A549 (cell line): ENCODE measurements around the gene MYO1D. TPM values are rescaled to one million over a fixed set of nuclear protein-coding genes. Genes with fewer than 3 reads are reported as not detected.

Experiments used
- ATAC-seq, 2 experiments: fragments of 200-7000 bp in 1 of 2; fragments of >200 bp in 1 of 2; cut with Nextera tagmentation in 1 of 2; cut with Tn5 transposase in 1 of 2; 3 replicates each; pipeline versions ENCODE4 v1.8.0 to v1.9.1; 2018 to 2020; ENCODE audit warnings: mild to moderate bottlenecking in 1 of 2, moderate library complexity in 1 of 2
- CTCF ChIA-PET: fragments of 300-600 bp; sonication (Branson Sonifier 250); formaldehyde crosslinking; extraction: SDS; loops from one replicate; lab custom pipeline; 2021; ENCODE audit warnings: antibody characterized with exemption, inconsistent platforms; lab: Yijun Ruan, JAX
- POLR2A ChIA-PET: fragments of 350-600 bp; formaldehyde crosslinking; extraction: SDS; loops from one replicate; lab custom pipeline; 2021; ENCODE audit warnings: antibody characterized with exemption, inconsistent platforms; lab: Yijun Ruan, JAX
- DNase-seq, 2 experiments: peaks; one replicate each; pipeline versions ENCODE4 v3.0.0 to v3.0.0-alpha.2; 2011 to 2016; ENCODE audit warnings: low read depth in 1 of 2, low spot score in 1 of 2
- FAIRE-seq: peaks from 2 replicates; lab custom pipeline; 2011; peaks lifted over from hg19 to GRCh38; lab: Jason Lieb, UNC
- H3K27ac ChIP-seq, 2 experiments: fragments of >200 bp; sonication (Bioruptor Twin); formaldehyde crosslinking; 3 replicates each; pipeline ENCODE4 v1.5.1; 2016 to 2017
- H3K4me1 ChIP-seq: fragments of >200 bp; sonication (Bioruptor Twin); formaldehyde crosslinking; 3 replicates; pipeline ENCODE4 v1.6.1; 2016
- H3K4me2 ChIP-seq: fragments of >200 bp; sonication (Bioruptor Twin); formaldehyde crosslinking; 3 replicates; pipeline ENCODE4 v1.6.1; 2016
- H3K4me3 ChIP-seq: fragments of >200 bp; sonication (Bioruptor Twin); formaldehyde crosslinking; 3 replicates; pipeline ENCODE4 v1.5.1; 2016
- H3K9me3 ChIP-seq: fragments of >200 bp; sonication (Bioruptor Twin); formaldehyde crosslinking; 3 replicates; pipeline ENCODE4 v1.6.1; 2016
- ATOH8 ChIP-seq: fragments of 250-450 bp; sonication (Bioruptor Pico); IDR thresholded peaks from 2 replicates; pipeline ENCODE4 v1.5.0; 2020; ENCODE audit warnings: low read depth, mild to moderate bottlenecking, moderate library complexity
- BCL3 ChIP-seq: fragments of >200 bp; sonication (Bioruptor Twin); formaldehyde crosslinking; IDR thresholded peaks from 3 replicates; pipeline ENCODE4 v1.6.1; 2016
- EP300 ChIP-seq, 2 experiments: fragments of >200 bp; sonication (Bioruptor Twin); formaldehyde crosslinking; IDR thresholded peaks; 2 replicates in 1 of 2; 3 replicates in 1 of 2; pipeline ENCODE4 v1.6.1; 2016 to 2017
- FOSB ChIP-seq: fragments of 250-450 bp; sonication (Bioruptor Pico); IDR thresholded peaks from 2 replicates; pipeline ENCODE4 v1.5.0; 2020; ENCODE audit warnings: mild to moderate bottlenecking, moderate library complexity
- HDAC2 ChIP-seq: fragments of 200-600 bp; sonication (generic); IDR thresholded peaks from 2 replicates; pipeline ENCODE4 v1.6.1; 2016
- HOXB5 ChIP-seq: fragments of 250-450 bp; sonication (Bioruptor Pico); IDR thresholded peaks from 2 replicates; pipeline ENCODE4 v1.5.0; 2020; ENCODE audit warnings: mild to moderate bottlenecking, moderate library complexity
- KDM1A ChIP-seq: fragments of 200-600 bp; sonication (generic); IDR thresholded peaks from 2 replicates; pipeline ENCODE4 v1.6.1; 2016; ENCODE audit warnings: low read depth, mild to moderate bottlenecking
- NPAS2 ChIP-seq: fragments of 250-450 bp; sonication (Bioruptor Pico); IDR thresholded peaks from 2 replicates; pipeline ENCODE4 v1.8.0; 2022; ENCODE audit warnings: mild to moderate bottlenecking, moderate library complexity, borderline replicate concordance
- NR3C1 ChIP-seq: fragments of >200 bp; sonication (Bioruptor Twin); formaldehyde crosslinking; IDR thresholded peaks from 3 replicates; pipeline ENCODE4 v1.6.1; 2017
- PHF8 ChIP-seq: fragments of 200-600 bp; sonication (generic); IDR thresholded peaks from 2 replicates; pipeline ENCODE4 v1.6.1; 2016; ENCODE audit warnings: low read depth, mild to moderate bottlenecking, antibody characterized with exemption, moderate library complexity, borderline replicate concordance
- RFX5 ChIP-seq: fragments of 450-650 bp; IDR thresholded peaks from 2 replicates; pipeline ENCODE4 v1.7.1; 2014; ENCODE audit warnings: antibody characterized with exemption, mild to moderate bottlenecking, moderate library complexity
- SMC3 ChIP-seq: fragments of >200 bp; sonication (Bioruptor Twin); formaldehyde crosslinking; IDR thresholded peaks from 3 replicates; pipeline ENCODE4 v1.6.1; 2018; ENCODE audit warnings: inconsistent platforms
- SREBF2 ChIP-seq: fragments of 450-650 bp; IDR thresholded peaks from 2 replicates; pipeline ENCODE4 v1.6.1; 2014; ENCODE audit warnings: mild to moderate bottlenecking, moderate library complexity
- TFCP2L1 ChIP-seq: fragments of 250-450 bp; sonication (Bioruptor Pico); IDR thresholded peaks from 2 replicates; pipeline ENCODE4 v1.5.0; 2021; ENCODE audit warnings: mild to moderate bottlenecking
- TP53 ChIP-seq: fragments of 250-450 bp; sonication (Bioruptor Pico); IDR thresholded peaks from 2 replicates; pipeline ENCODE4 v1.5.0; 2021; ENCODE audit warnings: mild to moderate bottlenecking, moderate library complexity
- ZNF302 ChIP-seq: fragments of 250-450 bp; sonication (Bioruptor Pico); IDR thresholded peaks from 2 replicates; pipeline ENCODE4 v1.9.0; 2021; ENCODE audit warnings: inconsistent platforms, mild to moderate bottlenecking, moderate library complexity
- ZSCAN20 ChIP-seq: fragments of 250-450 bp; sonication (Bioruptor Pico); IDR thresholded peaks from 2 replicates; pipeline ENCODE4 v1.8.0; 2022; ENCODE audit warnings: mild to moderate bottlenecking, moderate library complexity
- WGBS: methylation state at CpG from one replicate; pipeline ENCODE4 v1.1.6; 2017; ENCODE audit errors: missing lambda C conversion rate; 5-methylcytosine and 5-hydroxymethylcytosine counted together
- polyA plus RNA-seq, 4 experiments: library from polyadenylated mRNA; depleted of rRNA in 3 of 4; stranded (reverse); fragments of >200 nt; fragmentation: RNase III in 1 of 4; extraction: RNeasy Plus Mini Kit Qiagen cat#74134 plus additional on column Dnase treatment in 1 of 4; gene quantifications; 2 replicates in 3 of 4; 3 replicates in 1 of 4; pipeline ENCODE4 v1.2.3, GENCODE V29; 2011 to 2017
- TF ChIP-seq, protein P1 (sequence below): fragments of >200 bp; sonication (Bioruptor Twin); formaldehyde crosslinking; IDR thresholded peaks from 3 replicates; pipeline ENCODE4 v1.5.1; 2016
- TF ChIP-seq, protein P2 (sequence below): IDR thresholded peaks from 2 replicates; pipeline ENCODE4 v1.6.1; 2012; ENCODE audit warnings: low read depth, borderline replicate concordance
- TF ChIP-seq, protein P3 (sequence below): IDR thresholded peaks from 2 replicates; pipeline ENCODE4 v1.6.1; 2012

Gene MYO1D
- polyA plus RNA-seq, 2 of the 4 experiments (the other 2 are of a cell fraction) = 2.8 to 4.2 TPM

DNA sequence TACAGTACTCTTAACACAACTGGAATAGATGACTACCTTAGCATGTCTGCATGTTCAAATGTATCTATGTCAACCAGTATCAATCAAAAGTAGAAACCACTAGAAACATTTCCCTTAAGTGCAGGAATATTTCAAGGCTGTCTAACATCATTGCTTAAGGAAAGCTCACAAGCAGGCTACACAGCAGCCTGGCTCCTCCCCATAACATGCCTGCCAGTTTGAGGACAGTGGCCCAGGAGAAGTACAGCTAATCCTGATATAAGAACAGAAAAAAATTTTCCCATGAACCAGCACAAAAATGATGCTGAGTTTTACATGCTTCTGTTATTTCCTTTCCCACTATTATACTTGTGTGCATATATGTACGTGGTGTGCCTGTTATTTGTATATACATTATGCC lies 175.1 kb downstream of the MYO1D start:
- 32% methylated on average over 1 of the region's 1 CpG for WGBS
- Histone ChIP-seq H3K27ac (no peak overlapping the region), H3K9me3 (no peaks in the 10 kb centered on the region), H3K4me3 (no peak overlapping the region), H3K4me1 (no peaks in the 10 kb centered on the region), H3K4me2 (no peak overlapping the region)
- ChIA-PET POLR2A (interaction anchor here (0.6 kb wide), 1 partner anchor 55 kb away, joined by 4 read pairs; no protein-coding TSS in a partner anchor), CTCF (interaction anchor here (0.8 to 1.6 kb wide), 5 partner anchors 11 to 240 kb away, joined by 3 read pairs; no protein-coding TSS in a partner anchor)
- ATAC-seq = no peak
- FAIRE-seq = no peak
- TF ChIP-seq, protein P1, sequence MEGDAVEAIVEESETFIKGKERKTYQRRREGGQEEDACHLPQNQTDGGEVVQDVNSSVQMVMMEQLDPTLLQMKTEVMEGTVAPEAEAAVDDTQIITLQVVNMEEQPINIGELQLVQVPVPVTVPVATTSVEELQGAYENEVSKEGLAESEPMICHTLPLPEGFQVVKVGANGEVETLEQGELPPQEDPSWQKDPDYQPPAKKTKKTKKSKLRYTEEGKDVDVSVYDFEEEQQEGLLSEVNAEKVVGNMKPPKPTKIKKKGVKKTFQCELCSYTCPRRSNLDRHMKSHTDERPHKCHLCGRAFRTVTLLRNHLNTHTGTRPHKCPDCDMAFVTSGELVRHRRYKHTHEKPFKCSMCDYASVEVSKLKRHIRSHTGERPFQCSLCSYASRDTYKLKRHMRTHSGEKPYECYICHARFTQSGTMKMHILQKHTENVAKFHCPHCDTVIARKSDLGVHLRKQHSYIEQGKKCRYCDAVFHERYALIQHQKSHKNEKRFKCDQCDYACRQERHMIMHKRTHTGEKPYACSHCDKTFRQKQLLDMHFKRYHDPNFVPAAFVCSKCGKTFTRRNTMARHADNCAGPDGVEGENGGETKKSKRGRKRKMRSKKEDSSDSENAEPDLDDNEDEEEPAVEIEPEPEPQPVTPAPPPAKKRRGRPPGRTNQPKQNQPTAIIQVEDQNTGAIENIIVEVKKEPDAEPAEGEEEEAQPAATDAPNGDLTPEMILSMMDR = no peak
- TF ChIP-seq BCL3 (no peak), NPAS2 (CRISPR knock-in tag) (no peak), TP53 (no peak), FOSB (CRISPR knock-in tag) (no peak), ZSCAN20 (CRISPR knock-in tag) (no peak), SMC3 (no peak), HOXB5 (CRISPR knock-in tag) (no peak), KDM1A (no peak), ATOH8 (no peak), TFCP2L1 (CRISPR knock-in tag) (no peak), HDAC2 (no peak)
- TF ChIP-seq, protein P2, sequence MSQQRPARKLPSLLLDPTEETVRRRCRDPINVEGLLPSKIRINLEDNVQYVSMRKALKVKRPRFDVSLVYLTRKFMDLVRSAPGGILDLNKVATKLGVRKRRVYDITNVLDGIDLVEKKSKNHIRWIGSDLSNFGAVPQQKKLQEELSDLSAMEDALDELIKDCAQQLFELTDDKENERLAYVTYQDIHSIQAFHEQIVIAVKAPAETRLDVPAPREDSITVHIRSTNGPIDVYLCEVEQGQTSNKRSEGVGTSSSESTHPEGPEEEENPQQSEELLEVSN = no peak
- TF ChIP-seq, protein P3, sequence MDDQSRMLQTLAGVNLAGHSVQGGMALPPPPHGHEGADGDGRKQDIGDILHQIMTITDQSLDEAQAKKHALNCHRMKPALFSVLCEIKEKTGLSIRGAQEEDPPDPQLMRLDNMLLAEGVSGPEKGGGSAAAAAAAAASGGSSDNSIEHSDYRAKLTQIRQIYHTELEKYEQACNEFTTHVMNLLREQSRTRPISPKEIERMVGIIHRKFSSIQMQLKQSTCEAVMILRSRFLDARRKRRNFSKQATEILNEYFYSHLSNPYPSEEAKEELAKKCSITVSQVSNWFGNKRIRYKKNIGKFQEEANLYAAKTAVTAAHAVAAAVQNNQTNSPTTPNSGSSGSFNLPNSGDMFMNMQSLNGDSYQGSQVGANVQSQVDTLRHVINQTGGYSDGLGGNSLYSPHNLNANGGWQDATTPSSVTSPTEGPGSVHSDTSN = no peak
- no peak for DNase-seq

GRCh38 chr17:32699247-32699646 lies 177.7 kb downstream of the MYO1D start:
- CTCF ChIA-PET = no interaction called here
- DNase-seq (no peak), FAIRE-seq (no peak), ATAC-seq (no peak)
- WGBS = 56% methylated on average over 2 of the region's 2 CpGs
- no peaks in the 10 kb centered on the region for H3K4me1 ChIP-seq
- H3K4me2 ChIP-seq = no peak overlapping the region
- TF ChIP-seq, protein P1 = no peak
- no peak for TF ChIP-seq RFX5
- TF ChIP-seq ZNF302 (CRISPR knock-in tag) = no peak
- TF ChIP-seq SREBF2 = no peak
- no peak for TF ChIP-seq PHF8
- no peak for TF ChIP-seq NR3C1
- no peak for TF ChIP-seq EP300 (IDR thresholded peaks at IDR 0.05)
- no peak overlapping the region for H3K4me3 ChIP-seq
- POLR2A ChIA-PET = no interaction called here
- H3K27ac ChIP-seq = no peak overlapping the region
- no peaks in the 10 kb centered on the region for H3K9me3 ChIP-seq
